ENCODE measurements around the gene LDLR. TPM values are rescaled to one million over a fixed set of nuclear protein-coding genes. Genes with fewer than 3 reads are reported as not detected.

The LDLR gene
- total RNA-seq: 76.7 and 173 TPM in 2 replicates

DNA sequence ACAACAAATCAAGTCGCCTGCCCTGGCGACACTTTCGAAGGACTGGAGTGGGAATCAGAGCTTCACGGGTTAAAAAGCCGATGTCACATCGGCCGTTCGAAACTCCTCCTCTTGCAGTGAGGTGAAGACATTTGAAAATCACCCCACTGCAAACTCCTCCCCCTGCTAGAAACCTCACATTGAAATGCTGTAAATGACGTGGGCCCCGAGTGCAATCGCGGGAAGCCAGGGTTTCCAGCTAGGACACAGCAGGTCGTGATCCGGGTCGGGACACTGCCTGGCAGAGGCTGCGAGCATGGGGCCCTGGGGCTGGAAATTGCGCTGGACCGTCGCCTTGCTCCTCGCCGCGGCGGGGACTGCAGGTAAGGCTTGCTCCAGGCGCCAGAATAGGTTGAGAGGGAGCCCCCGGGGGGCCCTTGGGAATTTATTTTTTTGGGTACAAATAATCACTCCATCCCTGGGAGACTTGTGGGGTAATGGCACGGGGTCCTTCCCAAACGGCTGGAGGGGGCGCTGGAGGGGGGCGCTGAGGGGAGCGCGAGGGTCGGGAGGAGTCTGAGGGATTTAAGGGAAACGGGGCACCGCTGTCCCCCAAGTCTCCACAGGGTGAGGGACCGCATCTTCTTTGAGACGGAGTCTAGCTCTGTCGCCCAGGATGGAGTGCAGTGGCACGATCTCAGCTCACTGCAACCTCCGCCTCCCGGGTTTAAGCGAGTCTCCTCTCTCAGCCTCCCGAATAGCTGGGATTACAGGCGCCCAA is at the start of gene LDLR:
Gene LDLR (plus strand): TSS at position 210 of the 760 bp plus-strand sequence. CDS start 86 bp downstream, at position 296.
- DNase-seq (ENCODE audit: low read depth): peak; percentile 96

GRCh38 chr19:11041194-11041593 is 48.1 kb upstream of the LDLR start:
- DNase-seq (ENCODE audit: low read depth): no peak

DNA sequence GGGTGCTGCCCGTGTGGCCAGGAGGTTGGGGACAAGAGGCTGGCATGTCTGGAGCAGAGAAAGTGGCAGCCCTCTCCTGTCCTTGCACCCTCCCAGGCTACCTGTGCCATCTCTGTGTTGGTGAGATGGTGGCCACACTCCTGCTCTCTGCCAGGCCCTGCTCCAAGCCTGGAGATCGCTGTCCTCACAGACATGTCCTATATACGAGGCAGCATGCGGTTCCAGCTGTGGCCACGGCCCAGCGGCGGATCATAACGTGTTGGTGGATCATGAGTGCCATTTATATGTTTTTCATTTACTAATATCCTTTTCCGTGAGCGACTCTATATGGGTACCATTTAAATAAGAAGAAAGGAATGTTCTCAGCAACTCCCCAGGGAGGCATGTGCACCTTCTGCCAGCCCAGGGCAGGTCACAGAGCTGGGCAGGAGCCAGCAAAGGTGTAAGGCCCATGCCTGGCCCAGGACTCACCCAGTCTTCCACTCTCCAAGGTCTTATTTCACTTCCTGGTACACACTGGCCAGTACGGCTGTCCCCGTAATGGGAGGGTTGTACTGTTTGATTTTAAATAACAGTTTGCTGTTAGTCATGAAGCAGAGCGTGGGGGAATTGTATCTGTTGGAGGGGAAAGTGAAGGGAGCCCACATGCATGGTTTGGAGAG is 47.2 kb upstream of the LDLR start:
- peak; percentile 49 for DNase-seq (ENCODE audit: low read depth)

DNA sequence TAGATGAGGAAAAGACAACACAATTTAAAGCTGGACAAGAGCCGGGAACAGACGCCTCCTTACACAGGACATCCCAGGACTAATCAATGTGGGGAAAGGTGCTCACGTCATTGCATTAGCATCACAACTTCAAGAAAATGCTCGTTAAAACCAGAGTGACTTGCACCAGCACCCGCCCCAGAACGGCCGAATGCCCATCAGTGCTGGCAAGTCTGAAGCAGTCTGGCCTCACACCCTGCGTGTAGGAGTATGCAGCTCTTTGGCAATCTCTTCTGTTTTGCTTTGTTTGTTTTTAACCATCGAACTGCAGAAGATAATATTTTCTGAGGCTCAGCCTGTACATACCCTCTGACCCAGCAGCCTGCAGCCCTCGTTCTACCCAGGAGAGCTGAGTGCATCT is 44.8 kb upstream of the LDLR start:
- peak; percentile 7 for DNase-seq (ENCODE audit: low read depth)

GRCh38 chr19:11045536-11045935 is 43.7 kb upstream of the LDLR start:
- DNase-seq (ENCODE audit: low read depth): no peak

DNA sequence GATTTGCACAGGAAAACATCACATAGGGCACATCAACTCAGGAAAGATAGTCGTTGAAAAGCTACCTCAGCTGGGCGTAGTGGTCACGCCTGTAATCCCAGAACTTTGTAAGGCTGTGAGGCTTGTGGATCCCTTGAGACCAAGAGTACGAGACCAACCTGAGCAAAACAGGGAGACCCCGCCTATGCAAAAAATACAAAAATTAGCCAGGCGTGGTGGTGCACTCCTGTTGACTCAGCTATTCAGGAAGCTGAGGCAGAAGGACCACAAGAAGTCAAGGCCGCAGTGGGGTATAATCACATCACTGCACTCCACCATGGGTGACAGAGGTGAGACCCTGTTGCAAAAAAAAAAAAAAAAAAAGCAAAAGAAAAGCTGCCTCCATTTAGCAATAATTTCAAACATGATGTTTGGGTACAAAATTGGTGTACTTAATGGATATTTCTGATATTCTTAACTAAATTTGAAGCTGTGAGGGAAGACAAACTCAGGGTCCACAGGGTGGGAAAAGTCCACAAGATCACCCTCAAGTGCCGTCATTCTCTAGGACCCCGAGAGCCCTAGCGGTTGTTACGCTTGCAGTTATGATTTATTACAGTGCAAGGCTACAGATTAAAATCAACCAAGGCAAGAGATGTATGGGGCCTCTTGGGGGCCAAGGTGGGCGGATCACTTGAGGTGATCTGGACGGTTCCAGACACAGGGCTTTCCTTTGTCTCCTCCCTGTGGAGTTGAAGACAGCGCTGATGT is 42.5 kb upstream of the LDLR start:
- no peak for DNase-seq (ENCODE audit: low read depth)

GRCh38 chr19:11047866-11048265 is 41.4 kb upstream of the LDLR start:
- DNase-seq (ENCODE audit: low read depth): no peak

DNA sequence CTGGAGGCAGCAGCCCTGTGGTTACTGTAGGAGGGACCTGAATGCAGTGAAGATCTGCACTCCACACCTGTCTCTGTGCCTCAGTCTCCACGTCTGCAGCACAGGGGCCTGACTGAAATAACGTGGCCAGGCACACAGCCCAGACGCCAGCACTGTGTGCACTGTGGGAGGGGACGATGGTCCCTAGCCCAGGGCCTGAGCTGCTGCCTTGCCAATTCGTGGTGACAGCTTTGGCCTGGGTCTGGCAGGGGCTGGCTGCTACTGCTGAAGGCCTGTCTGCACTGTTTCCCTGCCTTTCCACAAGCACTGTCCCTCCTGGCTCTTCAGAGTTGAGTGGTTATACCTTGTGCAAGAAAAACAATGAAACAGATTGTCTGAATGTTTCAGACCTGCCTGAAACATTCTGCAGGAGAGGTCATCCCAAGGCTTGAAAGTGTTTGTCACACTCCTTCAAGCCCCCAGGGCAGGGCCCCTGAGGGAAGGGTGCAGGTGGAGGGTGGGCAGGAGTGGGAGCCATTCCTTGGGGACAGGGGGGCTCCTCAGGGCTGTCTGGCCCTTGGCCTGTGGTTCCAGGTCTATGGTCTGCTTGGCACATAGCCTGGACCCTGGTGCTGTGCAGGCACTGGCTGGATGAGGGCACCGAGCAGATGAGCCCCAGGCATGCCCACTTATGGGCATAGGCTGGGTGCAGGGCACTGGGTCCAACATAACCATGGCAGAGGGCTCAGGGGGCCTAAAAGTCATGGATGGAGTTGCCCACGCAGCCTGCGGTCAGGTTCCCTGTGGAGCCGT is 38.7 kb upstream of the LDLR start:
- no peak for DNase-seq (ENCODE audit: low read depth)

- DNase-seq (ENCODE audit: low read depth): no peak
Measured at GRCh38 chr19:11053817-11054195, 35.5 kb upstream of the LDLR start.

- no peak for DNase-seq (ENCODE audit: low read depth)
Measured at GRCh38 chr19:11054200-11054599, 35.1 kb upstream of the LDLR start.

- DNase-seq (ENCODE audit: low read depth): no peak
Measured at GRCh38 chr19:11054628-11055027, 34.6 kb upstream of the LDLR start.

DNA sequence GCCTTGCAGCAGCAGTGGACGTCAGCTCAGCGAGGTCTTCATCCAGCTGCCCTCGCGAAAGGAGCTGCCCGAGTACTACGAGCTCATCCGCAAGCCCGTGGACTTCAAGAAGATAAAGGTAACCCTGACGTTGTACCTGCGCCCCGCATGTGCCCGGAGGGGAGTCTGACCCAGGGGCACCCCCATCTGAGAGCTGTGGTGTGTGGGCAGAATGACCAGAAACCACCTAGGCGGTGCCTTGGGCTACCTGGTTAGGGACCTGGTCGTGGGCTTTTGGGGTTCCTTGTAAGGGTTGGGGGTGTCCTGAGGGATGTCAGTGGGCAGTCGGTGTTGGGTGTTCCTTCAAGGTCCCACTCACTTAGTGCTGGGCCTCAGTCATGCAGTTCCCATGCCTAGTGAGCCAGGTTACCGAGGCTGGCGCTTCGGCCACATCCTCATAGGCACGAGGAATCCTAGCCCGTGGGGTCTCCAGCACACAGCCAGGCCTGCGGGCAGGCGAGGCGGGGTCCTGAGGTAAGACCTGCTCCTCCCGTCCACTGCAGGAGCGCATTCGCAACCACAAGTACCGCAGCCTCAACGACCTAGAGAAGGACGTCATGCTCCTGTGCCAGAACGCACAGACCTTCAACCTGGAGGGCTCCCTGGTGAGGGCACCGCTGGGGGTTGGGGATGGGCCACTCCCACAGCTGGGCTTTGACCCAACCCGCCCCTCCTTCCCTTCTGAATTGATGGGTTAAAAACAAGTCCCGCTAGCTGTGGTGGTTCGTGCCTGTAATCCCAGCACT is 30.8 kb upstream of the LDLR start:
- DNase-seq (ENCODE audit: low read depth): no peak

DNA sequence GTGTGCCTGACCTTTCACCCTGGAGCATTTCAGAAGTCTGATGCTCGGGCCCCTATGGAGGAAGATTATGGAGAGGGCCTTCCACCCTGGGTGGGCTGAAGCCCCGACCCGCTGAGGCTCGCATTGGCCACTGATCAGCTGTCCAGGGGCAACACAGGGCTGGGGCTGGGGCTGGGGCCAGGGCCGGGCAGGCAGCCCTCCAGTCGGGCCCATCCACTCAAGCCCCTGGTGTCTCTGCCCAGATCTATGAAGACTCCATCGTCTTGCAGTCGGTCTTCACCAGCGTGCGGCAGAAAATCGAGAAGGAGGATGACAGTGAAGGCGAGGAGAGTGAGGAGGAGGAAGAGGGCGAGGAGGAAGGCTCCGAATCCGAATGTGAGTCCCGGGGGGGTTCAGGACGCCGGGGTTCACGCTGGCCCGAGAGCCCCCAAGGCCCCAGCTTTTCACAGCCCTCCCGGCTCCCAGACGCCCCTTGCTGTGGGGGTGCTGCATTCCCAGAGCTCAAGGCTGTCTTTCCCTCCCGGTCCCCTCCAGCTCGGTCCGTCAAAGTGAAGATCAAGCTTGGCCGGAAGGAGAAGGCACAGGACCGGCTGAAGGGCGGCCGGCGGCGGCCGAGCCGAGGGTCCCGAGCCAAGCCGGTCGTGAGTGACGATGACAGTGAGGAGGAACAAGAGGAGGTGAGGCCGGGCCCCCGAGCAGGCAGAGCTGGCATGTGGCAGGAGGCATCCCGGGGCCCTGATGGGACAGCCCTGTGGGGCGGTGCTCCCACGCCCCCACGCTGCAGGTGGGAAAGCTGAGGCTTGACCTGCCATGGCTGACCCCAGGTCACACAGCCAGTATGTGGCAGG is 29.5 kb upstream of the LDLR start:
- DNase-seq (ENCODE audit: low read depth): no peak

DNA sequence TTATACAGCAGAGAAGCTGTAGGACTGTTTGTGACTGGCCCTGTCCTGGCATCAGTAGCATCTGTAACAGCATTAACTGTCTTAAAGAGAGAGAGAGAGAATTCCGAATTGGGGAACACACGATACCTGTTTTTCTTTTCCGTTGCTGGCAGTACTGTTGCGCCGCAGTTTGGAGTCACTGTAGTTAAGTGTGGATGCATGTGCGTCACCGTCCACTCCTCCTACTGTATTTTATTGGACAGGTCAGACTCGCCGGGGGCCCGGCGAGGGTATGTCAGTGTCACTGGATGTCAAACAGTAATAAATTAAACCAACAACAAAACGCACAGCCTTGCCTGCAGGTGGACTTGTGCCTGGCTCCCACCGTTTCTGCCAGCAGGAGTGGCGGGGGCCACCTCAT is 27.3 kb upstream of the LDLR start:
- DNase-seq (ENCODE audit: low read depth): no peak

GRCh38 chr19:11063434-11063833 is 25.8 kb upstream of the LDLR start:
- no peak for DNase-seq (ENCODE audit: low read depth)

- peak; percentile 38 for DNase-seq (ENCODE audit: low read depth)
Measured at GRCh38 chr19:11064831-11065303, 24.4 kb upstream of the LDLR start.

DNA sequence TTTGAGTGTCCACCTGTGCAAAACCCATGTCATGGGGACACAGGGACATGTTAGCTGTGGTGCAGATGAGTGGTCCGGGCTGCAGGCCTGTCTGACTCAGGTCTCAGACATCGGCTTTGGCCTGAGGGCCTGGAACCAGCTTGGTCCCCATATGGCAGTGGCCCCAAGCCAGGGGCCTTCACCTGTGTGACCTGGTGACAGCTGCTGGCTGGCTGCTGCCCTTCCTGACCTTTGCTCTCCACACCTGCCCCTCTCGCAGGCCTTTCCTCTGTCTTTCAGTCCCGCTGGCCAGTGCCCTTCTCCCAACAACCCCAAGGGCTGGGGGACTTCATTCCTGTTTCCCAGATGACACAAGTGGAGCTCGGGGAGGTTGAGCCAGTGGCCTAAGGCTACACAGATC is 22.9 kb upstream of the LDLR start:
- DNase-seq (ENCODE audit: low read depth): no peak

DNA sequence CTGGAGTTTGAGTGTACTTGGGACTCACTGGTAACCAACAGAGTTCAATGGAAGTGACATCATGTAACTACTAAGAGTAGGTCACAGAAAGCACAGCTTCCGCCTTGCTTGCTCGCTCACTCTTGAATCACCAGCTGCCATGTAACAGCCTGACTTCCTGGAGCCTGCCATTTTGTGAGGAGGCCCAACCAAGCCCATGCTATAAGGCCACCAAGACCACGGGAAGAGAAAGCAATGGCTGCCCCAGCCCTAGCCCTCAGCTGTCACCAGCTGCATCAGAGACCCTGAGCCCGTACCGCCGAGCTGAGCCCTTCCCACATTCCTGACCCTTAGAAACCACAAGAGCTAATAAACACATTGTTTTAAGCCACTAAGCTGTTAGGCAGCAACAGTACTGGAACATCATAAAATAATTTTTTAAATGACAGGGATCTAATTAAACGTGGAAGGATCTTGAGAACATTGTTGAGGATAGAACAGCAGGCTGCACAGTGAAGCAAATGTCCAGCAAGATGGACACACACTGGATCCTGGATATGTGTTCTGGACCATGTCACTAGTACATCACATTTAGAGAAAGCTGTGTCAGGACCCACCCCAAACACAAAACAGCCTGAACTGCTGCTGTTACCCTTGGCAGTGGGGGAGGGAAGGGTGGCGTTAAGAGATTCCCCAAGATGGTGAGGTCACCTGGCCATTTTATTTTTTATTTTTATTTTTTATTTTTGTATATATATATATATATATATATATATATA is 21.7 kb upstream of the LDLR start:
- DNase-seq (ENCODE audit: low read depth): no peak

DNA sequence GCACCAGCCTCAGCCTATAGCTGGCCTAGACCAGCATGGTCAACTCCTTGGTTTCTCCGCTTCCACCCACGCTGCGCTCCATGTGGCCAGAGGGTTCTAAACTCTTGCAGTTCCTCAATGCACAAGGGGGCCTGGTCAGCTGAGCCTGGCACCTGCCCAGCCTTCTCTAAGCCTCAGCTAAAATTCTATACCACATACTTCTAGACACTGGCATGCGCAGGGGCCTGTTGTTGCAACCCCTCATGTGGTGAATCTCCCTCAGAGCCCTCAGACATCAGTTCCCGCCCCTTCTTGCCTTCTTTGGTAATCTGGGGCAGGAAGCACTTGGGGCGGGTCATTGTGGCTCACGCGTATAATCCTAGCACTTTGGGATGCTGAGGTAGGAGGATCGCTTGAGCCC is 19.7 kb upstream of the LDLR start:
- DNase-seq (ENCODE audit: low read depth): no peak

Data from renal cortical epithelial cell (primary cell).